ENCODE data around the gene STON1. TPM values are rescaled to one million over a fixed set of nuclear protein-coding genes. Genes with fewer than 3 reads are reported as not detected.
"Not testable (repeated sequence)": the region's sequence is repeated elsewhere in the genome, so short reads cannot be mapped to it uniquely, and the experiment has no call there.

STON1 gene
- total RNA-seq, 2 experiments from 2014 or later: 1.6 to 1.9 TPM

GRCh38 chr2:48607307-48608014 lies 77.5 kb downstream of the STON1 start:
- Mint-ChIP-seq H3K36me3 (ENCODE audit: low read depth) (no peaks in the 10 kb centered on the region), H3K4me1 (ENCODE audit: low read depth) (no peaks in the 10 kb centered on the region), H3K27me3 (ENCODE audit: low read depth) (peaks cover 9% of the 10 kb centered on the region), H3K4me3 (no peak overlapping the region), H3K27ac (no peak overlapping the region), H3K9me3 (ENCODE audit: insufficient read depth) (no peaks in the 10 kb centered on the region)
- no peak for DNase-seq
- no peak for ATAC-seq
- POLR2A ChIA-PET: no interaction called here
- CTCF ChIA-PET: no interaction called here

- no peak for ATAC-seq
- no peaks in the 10 kb centered on the region for H3K4me1 Mint-ChIP-seq (ENCODE audit: low read depth)
- no peaks in the 10 kb centered on the region for H3K9me3 Mint-ChIP-seq (ENCODE audit: insufficient read depth)
- H3K27me3 Mint-ChIP-seq (ENCODE audit: low read depth): peaks cover 9% of the 10 kb centered on the region
- ChIA-PET POLR2A (no interaction called here), CTCF (no interaction called here)
- H3K27ac Mint-ChIP-seq: no peak overlapping the region
- DNase-seq: no peak
- H3K36me3 Mint-ChIP-seq (ENCODE audit: low read depth): no peaks in the 10 kb centered on the region
- H3K4me3 Mint-ChIP-seq: no peak overlapping the region
These were observed 83.3 kb downstream of the STON1 start for GRCh38 chr2:48613211-48613610.

- H3K9me3 Mint-ChIP-seq (ENCODE audit: insufficient read depth); H3K27me3 Mint-ChIP-seq (ENCODE audit: low read depth); POLR2A ChIA-PET; ATAC-seq; H3K27ac Mint-ChIP-seq; H3K4me1 Mint-ChIP-seq (ENCODE audit: low read depth); DNase-seq; H3K36me3 Mint-ChIP-seq (ENCODE audit: low read depth); CTCF ChIA-PET; H3K4me3 Mint-ChIP-seq: not testable (repeated sequence)
These were observed 84.6 kb downstream of the STON1 start for GRCh38 chr2:48614581-48614980.

- H3K4me1 Mint-ChIP-seq (ENCODE audit: low read depth): no peaks in the 10 kb centered on the region
- H3K9me3 Mint-ChIP-seq (ENCODE audit: insufficient read depth): no peaks in the 10 kb centered on the region
- ChIA-PET CTCF (no interaction called here), POLR2A (no interaction called here)
- no peak within 1 kb of the TSS for H3K4me3 Mint-ChIP-seq
- H3K36me3 Mint-ChIP-seq (ENCODE audit: low read depth): no peaks in the 10 kb centered on the region
- DNase-seq: no peak
- no peak for ATAC-seq
- no peaks in the 10 kb centered on the region for H3K27me3 Mint-ChIP-seq (ENCODE audit: low read depth)
- no peak within 1 kb of the TSS for H3K27ac Mint-ChIP-seq
These were observed 87.7 kb downstream of the STON1 start, which contains the start of gene GTF2A1L for GRCh38 chr2:48617618-48618017. GTF2A1L (plus strand) TSS chr2:48617856; CDS start chr2:48617875, 19 bp downstream.

- Mint-ChIP-seq H3K27ac (no peak overlapping the region), H3K4me1 (ENCODE audit: low read depth) (no peaks in the 10 kb centered on the region), H3K27me3 (ENCODE audit: low read depth) (no peaks in the 10 kb centered on the region), H3K4me3 (no peak overlapping the region), H3K9me3 (ENCODE audit: insufficient read depth) (no peaks in the 10 kb centered on the region), H3K36me3 (ENCODE audit: low read depth) (no peaks in the 10 kb centered on the region)
- ChIA-PET POLR2A (no interaction called here), CTCF (no interaction called here)
- no peak for DNase-seq
- no peak for ATAC-seq
These were observed 89.6 kb downstream of the STON1 start for GRCh38 chr2:48619526-48619925.

- no peak for DNase-seq
- no peaks in the 10 kb centered on the region for H3K36me3 Mint-ChIP-seq (ENCODE audit: low read depth)
- ChIA-PET POLR2A (no interaction called here), CTCF (no interaction called here)
- no peak for ATAC-seq
- no peaks in the 10 kb centered on the region for H3K27me3 Mint-ChIP-seq (ENCODE audit: low read depth)
- no peaks in the 10 kb centered on the region for H3K9me3 Mint-ChIP-seq (ENCODE audit: insufficient read depth)
- H3K4me1 Mint-ChIP-seq (ENCODE audit: low read depth): no peaks in the 10 kb centered on the region
- H3K4me3 Mint-ChIP-seq: no peak overlapping the region
- no peak overlapping the region for H3K27ac Mint-ChIP-seq
These were observed 90.7 kb downstream of the STON1 start for GRCh38 chr2:48620604-48621003.

GRCh38 chr2:48622691-48623090 lies 92.7 kb downstream of the STON1 start:
- H3K4me3 Mint-ChIP-seq; DNase-seq; ATAC-seq; H3K4me1 Mint-ChIP-seq (ENCODE audit: low read depth); H3K27ac Mint-ChIP-seq; CTCF ChIA-PET; H3K36me3 Mint-ChIP-seq (ENCODE audit: low read depth); POLR2A ChIA-PET; H3K9me3 Mint-ChIP-seq (ENCODE audit: insufficient read depth); H3K27me3 Mint-ChIP-seq (ENCODE audit: low read depth): not testable (repeated sequence)

GRCh38 chr2:48624696-48625095 lies 94.7 kb downstream of the STON1 start:
- CTCF ChIA-PET: no interaction called here
- H3K4me3 Mint-ChIP-seq: no peak overlapping the region
- no peaks in the 10 kb centered on the region for H3K4me1 Mint-ChIP-seq (ENCODE audit: low read depth)
- no peaks in the 10 kb centered on the region for H3K27me3 Mint-ChIP-seq (ENCODE audit: low read depth)
- H3K27ac Mint-ChIP-seq: no peak overlapping the region
- no peak for ATAC-seq
- H3K9me3 Mint-ChIP-seq (ENCODE audit: insufficient read depth): no peaks in the 10 kb centered on the region
- POLR2A ChIA-PET: no interaction called here
- H3K36me3 Mint-ChIP-seq (ENCODE audit: low read depth): no peaks in the 10 kb centered on the region
- DNase-seq: no peak

GRCh38 chr2:48626047-48626446 lies 96.1 kb downstream of the STON1 start:
- Mint-ChIP-seq H3K4me1 (ENCODE audit: low read depth) (no peaks in the 10 kb centered on the region), H3K36me3 (ENCODE audit: low read depth) (no peaks in the 10 kb centered on the region), H3K9me3 (ENCODE audit: insufficient read depth) (no peaks in the 10 kb centered on the region), H3K27me3 (ENCODE audit: low read depth) (no peaks in the 10 kb centered on the region), H3K27ac (no peak overlapping the region), H3K4me3 (no peak overlapping the region)
- ChIA-PET POLR2A (no interaction called here), CTCF (no interaction called here)
- no peak for DNase-seq
- ATAC-seq: no peak

GRCh38 chr2:48633143-48633542 lies 103.2 kb downstream of the STON1 start:
- no peaks in the 10 kb centered on the region for H3K4me1 Mint-ChIP-seq (ENCODE audit: low read depth)
- DNase-seq: no peak
- peaks cover 4% of the 10 kb centered on the region for H3K9me3 Mint-ChIP-seq (ENCODE audit: insufficient read depth)
- no peak overlapping the region for H3K4me3 Mint-ChIP-seq
- peaks cover 3% of the 10 kb centered on the region for H3K27me3 Mint-ChIP-seq (ENCODE audit: low read depth)
- no peak overlapping the region for H3K27ac Mint-ChIP-seq
- no peak for ATAC-seq
- CTCF ChIA-PET: no interaction called here
- POLR2A ChIA-PET: no interaction called here
- no peaks in the 10 kb centered on the region for H3K36me3 Mint-ChIP-seq (ENCODE audit: low read depth)

GRCh38 chr2:48635786-48636185 lies 105.8 kb downstream of the STON1 start:
- no peaks in the 10 kb centered on the region for H3K36me3 Mint-ChIP-seq (ENCODE audit: low read depth)
- ChIA-PET POLR2A (no interaction called here), CTCF (no interaction called here)
- DNase-seq (no peak), ATAC-seq (no peak)
- H3K27ac Mint-ChIP-seq: no peak overlapping the region
- peaks cover 4% of the 10 kb centered on the region for H3K9me3 Mint-ChIP-seq (ENCODE audit: insufficient read depth)
- no peaks in the 10 kb centered on the region for H3K4me1 Mint-ChIP-seq (ENCODE audit: low read depth)
- no peak overlapping the region for H3K4me3 Mint-ChIP-seq
- peaks cover 8% of the 10 kb centered on the region for H3K27me3 Mint-ChIP-seq (ENCODE audit: low read depth)

GRCh38 chr2:48638261-48638660 lies 108.3 kb downstream of the STON1 start:
- H3K4me3 Mint-ChIP-seq: no peak overlapping the region
- ATAC-seq (no peak), DNase-seq (no peak)
- ChIA-PET CTCF (no interaction called here), POLR2A (no interaction called here)
- H3K36me3 Mint-ChIP-seq (ENCODE audit: low read depth): no peaks in the 10 kb centered on the region
- H3K4me1 Mint-ChIP-seq (ENCODE audit: low read depth): no peaks in the 10 kb centered on the region
- peaks cover 4% of the 10 kb centered on the region for H3K9me3 Mint-ChIP-seq (ENCODE audit: insufficient read depth)
- no peak overlapping the region for H3K27ac Mint-ChIP-seq
- H3K27me3 Mint-ChIP-seq (ENCODE audit: low read depth): peaks cover 6% of the 10 kb centered on the region
